Measurements from ENCODE around the gene GALNT9. TPM values are rescaled to one million over a fixed set of nuclear protein-coding genes. Genes with fewer than 3 reads are reported as not detected.

The GALNT9 gene
- total RNA-seq, 4 donors from 2014 or later, result not detected

- intact Hi-C loops (cut with DNase I), result no loop called here
- 29 to 38% methylated on average over 7 of the region's 8 CpGs for WGBS, 2 donors
- DNase-seq, result no peak
Measured at GRCh38 chr12:132178316-132178715, 151.1 kb downstream of the GALNT9 start.

GRCh38 chr12:132176920-132177551 is 152.4 kb downstream of the GALNT9 start:
- H3K4me3 ChIP-seq, result no peak overlapping the region
- intact Hi-C loops (cut with DNase I), result no loop called here
- no peaks in the 10 kb centered on the region for H3K36me3 ChIP-seq
- WGBS, 2 donors, result 61 to 76% methylated on average over 12 to 19 of the region's 25 CpGs
- DNase-seq, result no peak
- H3K27ac ChIP-seq, result no peak overlapping the region
- peaks cover 0 to 98% (median 5%) of the 10 kb centered on the region in 4 donors for H3K27me3 ChIP-seq
- no peaks in the 10 kb centered on the region for H3K9me3 ChIP-seq
- H3K4me1 ChIP-seq, result peaks cover 0 to 19% (median 0%) of the 10 kb centered on the region in 3 donors
- TF ChIP-seq POLR2A (IDR thresholded peaks at IDR 0.05) (no peak), CTCF (IDR thresholded peaks at IDR 0.05) (no peak)

More at GRCh38 chr12:132178316-132178715, 151.1 kb downstream of the GALNT9 start:
- no peak overlapping the region for H3K4me3 ChIP-seq
- no peaks in the 10 kb centered on the region for H3K9me3 ChIP-seq
- H3K27me3 ChIP-seq, result peaks cover 0 to 98% (median 5%) of the 10 kb centered on the region in 4 donors
- H3K4me1 ChIP-seq, result peaks cover 0 to 19% (median 0%) of the 10 kb centered on the region in 3 donors
- no peaks in the 10 kb centered on the region for H3K36me3 ChIP-seq
- no peak overlapping the region for H3K27ac ChIP-seq
- TF ChIP-seq CTCF (IDR thresholded peaks at IDR 0.05), result no peak
- no peak for TF ChIP-seq POLR2A (IDR thresholded peaks at IDR 0.05)

GRCh38 chr12:132176385-132176919 is 152.9 kb downstream of the GALNT9 start:
- Histone ChIP-seq H3K36me3 (no peaks in the 10 kb centered on the region), H3K4me3 (no peak overlapping the region), H3K4me1 (peaks cover 0 to 19% (median 0%) of the 10 kb centered on the region in 3 donors), H3K27ac (no peak overlapping the region), H3K9me3 (no peaks in the 10 kb centered on the region), H3K27me3 (peaks cover 0 to 98% (median 5%) of the 10 kb centered on the region in 4 donors)
- intact Hi-C loops (cut with DNase I), result no loop called here
- no peak for DNase-seq
- WGBS, 2 donors, result 80% methylated on average over 1 of the region's 19 CpGs; no CpG with 5 or more reads in 1 of the 2 donors
- TF ChIP-seq POLR2A (IDR thresholded peaks at IDR 0.05) (no peak), CTCF (IDR thresholded peaks at IDR 0.05) (no peak)

GRCh38 chr12:132175496-132176384 is 153.6 kb downstream of the GALNT9 start:
- DNase-seq, result no peak

More at GRCh38 chr12:132175496-132176384, 153.6 kb downstream of the GALNT9 start:
- 14 to 69% methylated on average over 6 to 19 of the region's 35 CpGs for WGBS, 2 donors
- no peak overlapping the region for H3K27ac ChIP-seq
- no peak overlapping the region for H3K4me3 ChIP-seq
- H3K27me3 ChIP-seq, result peaks cover 0 to 98% (median 5%) of the 10 kb centered on the region in 4 donors
- peaks cover 0 to 25% (median 0%) of the 10 kb centered on the region in 3 donors for H3K4me1 ChIP-seq
- no peaks in the 10 kb centered on the region for H3K36me3 ChIP-seq
- TF ChIP-seq CTCF (IDR thresholded peaks at IDR 0.05) (no peak), POLR2A (IDR thresholded peaks at IDR 0.05) (no peak)
- intact Hi-C loops (cut with DNase I), result no loop called here
- no peaks in the 10 kb centered on the region for H3K9me3 ChIP-seq
